Type B pancreatic cell (in vitro differentiated cells): ENCODE results near the gene GNG7. TPM values are rescaled to one million over a fixed set of nuclear protein-coding genes. Genes with fewer than 3 reads are reported as not detected.
"Not testable (repeated sequence)": the region's sequence is repeated elsewhere in the genome, so short reads cannot be mapped to it uniquely, and the experiment has no call there.

ENCODE experiments used
- DNase-seq: peaks from one replicate; pipeline ENCODE4 v3.0.0; 2021; ENCODE audit warnings: mixed read lengths; ENCODE audit not compliant: unreplicated experiment; ENCODE audit errors: extremely low spot score
- H3K27ac Mint-ChIP-seq: 2 replicates; pipeline ENCODE4 v1.8.0; 2021; ENCODE audit warnings: mild to moderate bottlenecking, mixed read lengths
- H3K27me3 Mint-ChIP-seq: 2 replicates; pipeline ENCODE4 v1.8.0; 2021; ENCODE audit warnings: mixed read lengths
- H3K36me3 Mint-ChIP-seq: 2 replicates; pipeline ENCODE4 v1.8.0; 2021; ENCODE audit warnings: mixed read lengths
- H3K4me1 Mint-ChIP-seq: one replicate; pipeline ENCODE4 v1.8.0; 2021; ENCODE audit warnings: mixed read lengths; ENCODE audit not compliant: unreplicated experiment
- H3K4me3 Mint-ChIP-seq: 2 replicates; pipeline ENCODE4 v1.8.0; 2021; ENCODE audit warnings: mild to moderate bottlenecking, mixed read lengths
- H3K9me3 Mint-ChIP-seq: 2 replicates; pipeline ENCODE4 v1.8.0; 2021; ENCODE audit warnings: mixed read lengths
- total RNA-seq: library from RNA; stranded (reverse); gene quantifications from 2 replicates; pipeline ENCODE4 v1.2.1, GENCODE V29; 2021; ENCODE audit warnings: low replicate concordance
- TF ChIP-seq, protein P1 (sequence below): fragments of 200-600 bp; sonication (generic); conservative IDR thresholded peaks from 2 replicates; pipeline ENCODE4 v1.5.0; 2021; ENCODE audit warnings: antibody characterized with exemption, mild to moderate bottlenecking

The GNG7 gene
- total RNA-seq, 1 donor from 2014 or later, result 12.2 TPM

DNA sequence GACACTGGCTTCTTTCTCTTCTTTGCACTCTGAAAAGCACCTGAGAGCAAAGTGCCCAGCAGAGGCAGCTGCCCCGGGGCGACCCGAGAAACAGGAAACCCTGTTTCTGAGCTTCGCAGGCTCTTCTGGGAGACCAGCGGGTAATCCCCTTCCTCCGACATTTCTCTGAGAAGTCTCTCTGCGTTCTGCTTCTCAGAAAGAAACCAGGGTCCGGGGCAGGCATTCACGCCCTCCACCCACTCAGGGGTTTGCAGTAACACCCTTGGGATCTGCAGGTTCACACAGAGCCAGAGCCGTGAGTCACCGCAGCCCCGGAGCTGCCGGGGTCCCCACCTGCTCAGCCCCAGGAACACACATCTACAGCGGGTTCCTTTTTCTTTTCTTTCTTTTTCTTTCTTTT, 140.6 kb downstream of the GNG7 start:
- no peak for DNase-seq
- TF ChIP-seq, protein P1, sequence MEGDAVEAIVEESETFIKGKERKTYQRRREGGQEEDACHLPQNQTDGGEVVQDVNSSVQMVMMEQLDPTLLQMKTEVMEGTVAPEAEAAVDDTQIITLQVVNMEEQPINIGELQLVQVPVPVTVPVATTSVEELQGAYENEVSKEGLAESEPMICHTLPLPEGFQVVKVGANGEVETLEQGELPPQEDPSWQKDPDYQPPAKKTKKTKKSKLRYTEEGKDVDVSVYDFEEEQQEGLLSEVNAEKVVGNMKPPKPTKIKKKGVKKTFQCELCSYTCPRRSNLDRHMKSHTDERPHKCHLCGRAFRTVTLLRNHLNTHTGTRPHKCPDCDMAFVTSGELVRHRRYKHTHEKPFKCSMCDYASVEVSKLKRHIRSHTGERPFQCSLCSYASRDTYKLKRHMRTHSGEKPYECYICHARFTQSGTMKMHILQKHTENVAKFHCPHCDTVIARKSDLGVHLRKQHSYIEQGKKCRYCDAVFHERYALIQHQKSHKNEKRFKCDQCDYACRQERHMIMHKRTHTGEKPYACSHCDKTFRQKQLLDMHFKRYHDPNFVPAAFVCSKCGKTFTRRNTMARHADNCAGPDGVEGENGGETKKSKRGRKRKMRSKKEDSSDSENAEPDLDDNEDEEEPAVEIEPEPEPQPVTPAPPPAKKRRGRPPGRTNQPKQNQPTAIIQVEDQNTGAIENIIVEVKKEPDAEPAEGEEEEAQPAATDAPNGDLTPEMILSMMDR, result no peak
- H3K27ac Mint-ChIP-seq, result no peak overlapping the region
- no peaks in the 10 kb centered on the region for H3K36me3 Mint-ChIP-seq
- H3K4me1 Mint-ChIP-seq, result peaks cover 11% of the 10 kb centered on the region
- no peaks in the 10 kb centered on the region for H3K27me3 Mint-ChIP-seq
- H3K4me3 Mint-ChIP-seq, result no peak overlapping the region
- no peaks in the 10 kb centered on the region for H3K9me3 Mint-ChIP-seq

DNA sequence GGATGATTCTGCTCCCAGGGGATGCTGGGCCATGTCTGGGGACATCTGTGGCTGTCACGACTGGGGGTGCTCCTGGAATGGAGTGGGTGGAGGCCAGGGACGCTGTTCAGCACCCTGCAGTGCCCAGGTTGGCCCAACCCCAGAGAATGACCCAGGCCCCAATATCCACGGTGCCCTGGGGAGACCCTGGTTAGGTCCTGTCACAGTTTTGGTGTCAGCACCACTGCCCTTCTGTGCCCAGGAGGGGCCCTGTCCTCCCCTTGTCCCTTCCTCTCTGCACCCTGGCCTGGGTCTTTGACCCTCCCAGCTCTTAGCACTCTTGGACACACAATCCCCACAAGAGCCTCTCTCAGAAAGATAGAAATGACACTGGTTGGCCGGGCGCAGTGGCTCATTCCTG, 141.3 kb downstream of the GNG7 start:
- Mint-ChIP-seq H3K9me3 (no peaks in the 10 kb centered on the region), H3K4me1 (peaks cover 13% of the 10 kb centered on the region), H3K4me3 (no peak overlapping the region), H3K27me3 (no peaks in the 10 kb centered on the region), H3K36me3 (no peaks in the 10 kb centered on the region), H3K27ac (no peak overlapping the region)
- TF ChIP-seq, protein P1, result no peak
- no peak for DNase-seq

DNA sequence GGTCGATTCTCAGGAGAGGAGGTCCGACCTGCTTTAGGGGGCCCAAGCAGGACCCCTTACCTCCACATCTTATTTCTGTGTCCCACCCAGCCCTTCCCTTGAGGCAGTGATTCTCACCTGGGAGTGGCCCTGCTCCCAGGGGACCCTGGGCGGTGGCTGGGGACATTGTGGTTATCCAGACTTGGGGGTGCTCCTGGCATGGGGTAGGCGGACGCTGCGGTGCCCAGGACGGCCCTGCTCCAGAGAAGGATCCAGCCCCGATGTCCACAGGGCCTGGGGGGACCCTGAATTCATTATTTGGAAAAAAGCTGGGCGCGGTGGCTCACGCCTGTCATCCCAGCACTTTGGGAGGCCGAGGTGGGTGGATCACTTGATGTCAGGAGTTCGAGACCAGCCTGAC, 142.1 kb downstream of the GNG7 start:
- H3K4me3 Mint-ChIP-seq, result no peak overlapping the region
- no peaks in the 10 kb centered on the region for H3K27me3 Mint-ChIP-seq
- no peak overlapping the region for H3K27ac Mint-ChIP-seq
- no peaks in the 10 kb centered on the region for H3K9me3 Mint-ChIP-seq
- TF ChIP-seq, protein P1, result no peak
- H3K4me1 Mint-ChIP-seq, result peaks cover 17% of the 10 kb centered on the region
- no peaks in the 10 kb centered on the region for H3K36me3 Mint-ChIP-seq
- no peak for DNase-seq

DNA sequence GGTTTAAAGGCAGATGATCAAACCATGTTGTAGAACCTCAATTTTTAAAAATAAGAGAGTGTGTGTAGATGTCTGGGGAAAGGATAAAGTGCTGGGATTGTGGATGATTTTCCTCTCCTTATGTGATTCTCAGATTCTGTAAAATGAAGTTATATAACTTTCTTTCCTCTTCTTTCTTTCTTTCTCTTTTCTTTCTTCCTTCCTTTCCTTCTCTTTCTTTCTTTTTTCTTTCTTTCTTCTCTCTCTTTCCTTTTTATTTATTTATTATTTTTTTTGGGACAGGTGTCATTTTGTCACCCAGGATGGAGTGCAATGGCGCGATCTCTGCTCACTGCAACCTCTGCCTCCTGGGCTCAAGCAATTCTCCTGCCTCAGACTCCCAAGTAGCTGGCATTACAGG, 144.0 kb downstream of the GNG7 start:
- H3K4me3 Mint-ChIP-seq, result no peak overlapping the region
- H3K4me1 Mint-ChIP-seq, result peaks cover 20% of the 10 kb centered on the region
- H3K9me3 Mint-ChIP-seq, result no peaks in the 10 kb centered on the region
- no peak for DNase-seq
- no peaks in the 10 kb centered on the region for H3K36me3 Mint-ChIP-seq
- H3K27me3 Mint-ChIP-seq, result no peaks in the 10 kb centered on the region
- TF ChIP-seq, protein P1, result no peak
- no peak overlapping the region for H3K27ac Mint-ChIP-seq

DNA sequence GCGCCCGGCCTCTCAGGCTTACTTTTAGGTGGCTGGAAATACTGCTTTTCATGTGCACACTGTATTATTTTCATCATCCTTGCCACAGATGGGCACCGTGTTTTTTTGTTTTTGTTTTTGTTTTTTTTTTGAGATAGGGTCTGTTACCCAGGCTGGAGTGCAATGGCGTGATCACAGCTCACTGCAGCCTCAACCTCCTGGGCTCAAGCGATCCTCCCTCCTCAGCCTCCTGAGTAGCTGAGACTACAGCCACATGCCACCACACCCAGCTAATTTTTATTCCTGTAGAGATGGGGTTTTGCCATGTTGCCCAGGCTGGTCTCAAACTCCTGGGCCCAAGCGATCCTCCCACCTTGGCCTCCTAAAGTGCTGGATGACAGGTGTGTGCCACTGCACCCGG, 144.4 kb downstream of the GNG7 start:
- H3K27me3 Mint-ChIP-seq, DNase-seq, H3K36me3 Mint-ChIP-seq, H3K9me3 Mint-ChIP-seq, H3K27ac Mint-ChIP-seq, H3K4me3 Mint-ChIP-seq: not testable (repeated sequence)
- H3K4me1 Mint-ChIP-seq, result peaks cover 20% of the 10 kb centered on the region

DNA sequence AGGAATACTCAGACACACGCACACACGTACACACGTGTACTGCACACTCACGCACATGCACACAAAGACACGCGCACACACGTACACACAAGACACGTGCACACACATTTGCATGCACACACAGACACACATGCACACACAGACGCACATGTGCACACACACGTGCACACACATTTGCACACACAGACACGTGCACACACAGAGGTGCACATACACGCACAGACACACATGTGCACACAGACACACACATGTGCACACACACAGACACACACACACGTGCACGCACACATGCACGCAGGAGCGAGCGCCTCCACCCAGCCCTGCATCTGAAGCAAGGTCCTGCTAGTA, 145.4 kb downstream of the GNG7 start:
- TF ChIP-seq, protein P1, result no peak
- H3K9me3 Mint-ChIP-seq, result no peaks in the 10 kb centered on the region
- no peaks in the 10 kb centered on the region for H3K27me3 Mint-ChIP-seq
- no peak for DNase-seq
- no peak overlapping the region for H3K4me3 Mint-ChIP-seq
- no peak overlapping the region for H3K27ac Mint-ChIP-seq
- no peaks in the 10 kb centered on the region for H3K36me3 Mint-ChIP-seq
- peaks cover 16% of the 10 kb centered on the region for H3K4me1 Mint-ChIP-seq
